HK-2 (cell line): ENCODE data around the gene ANO6.

Source experiments
- DNase-seq: peaks from one replicate; pipeline ENCODE4 v3.0.0-alpha.2; 2018; ENCODE audit not compliant: unreplicated experiment

Gene ANO6

GRCh38 chr12:45279931-45280830 lies 64.3 kb downstream of the ANO6 start:
- peak; percentile 25 for DNase-seq

- no peak for DNase-seq
These were observed 66.1 kb downstream of the ANO6 start for GRCh38 chr12:45281994-45282393.

- DNase-seq = no peak
These were observed 66.5 kb downstream of the ANO6 start for GRCh38 chr12:45282411-45282810.

GRCh38 chr12:45284096-45284901 lies 68.4 kb downstream of the ANO6 start:
- peak; percentile 20 for DNase-seq

GRCh38 chr12:45285717-45286116 lies 69.8 kb downstream of the ANO6 start:
- no peak for DNase-seq

GRCh38 chr12:45286621-45287020 lies 70.7 kb downstream of the ANO6 start:
- no peak for DNase-seq

- DNase-seq = no peak
These were observed 73.6 kb downstream of the ANO6 start for GRCh38 chr12:45289245-45290215.

GRCh38 chr12:45290216-45290605 lies 74.3 kb downstream of the ANO6 start:
- DNase-seq = no peak

GRCh38 chr12:45291518-45291917 lies 75.6 kb downstream of the ANO6 start:
- no peak for DNase-seq

GRCh38 chr12:45292486-45293195 lies 76.7 kb downstream of the ANO6 start:
- DNase-seq = no peak

GRCh38 chr12:45294906-45295305 lies 79.0 kb downstream of the ANO6 start:
- no peak for DNase-seq

- no peak for DNase-seq
These were observed 80.2 kb downstream of the ANO6 start for GRCh38 chr12:45296046-45296586.

- no peak for DNase-seq
These were observed 82.2 kb downstream of the ANO6 start for GRCh38 chr12:45298047-45298446.

- no peak for DNase-seq
These were observed 83.1 kb downstream of the ANO6 start for GRCh38 chr12:45298721-45299692.

GRCh38 chr12:45302621-45303369 lies 86.9 kb downstream of the ANO6 start:
- no peak for DNase-seq

GRCh38 chr12:45303945-45304344 lies 88.0 kb downstream of the ANO6 start:
- no peak for DNase-seq

- no peak for DNase-seq
These were observed 88.8 kb downstream of the ANO6 start for GRCh38 chr12:45304514-45305178.

GRCh38 chr12:45305907-45306306 lies 90.0 kb downstream of the ANO6 start:
- no peak for DNase-seq
